Measurements from ENCODE around the gene KRT73. TPM values are rescaled to one million over a fixed set of nuclear protein-coding genes. Genes with fewer than 3 reads are reported as not detected.

KRT73 gene
- total RNA-seq, 1 experiment from 2014 or later, result not detected

DNA sequence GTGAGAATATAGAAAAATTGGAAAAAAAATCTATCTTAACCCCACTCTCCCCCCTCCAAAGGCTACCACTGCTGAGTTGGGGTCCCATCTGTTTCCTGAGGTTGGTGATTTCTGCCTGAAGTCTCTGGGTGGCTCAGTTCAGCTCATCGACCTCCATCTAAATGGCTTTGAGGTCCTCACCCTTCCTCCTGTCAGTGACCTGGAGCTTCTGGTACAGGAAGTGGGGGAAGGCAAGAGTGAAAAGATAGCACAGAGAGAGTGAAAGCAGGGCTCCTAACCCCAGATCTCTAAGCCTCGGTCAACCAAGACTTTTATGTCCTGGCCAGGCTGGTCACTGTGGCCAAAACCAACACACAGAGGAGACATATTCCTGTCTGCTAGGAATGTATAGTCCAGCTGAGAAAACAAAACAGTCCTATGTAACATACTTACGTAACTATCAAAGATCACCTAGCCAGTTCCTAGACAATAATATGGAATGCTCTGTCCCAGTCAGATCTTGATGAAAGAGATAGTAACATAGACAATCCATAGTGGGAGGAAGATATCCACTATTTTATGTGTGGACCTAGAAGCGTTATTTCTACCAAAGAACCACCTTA lies 12.3 kb upstream of the KRT73 start:
- H3K79me1 ChIP-seq (ENCODE audit: insufficient read depth, low read depth, low read length, poor library complexity, severe bottlenecking), result no peaks in the 10 kb centered on the region
- no peak overlapping the region for H2AFZ ChIP-seq (ENCODE audit: low read length)
- no peak overlapping the region for H3K4ac ChIP-seq (ENCODE audit: low read depth, low read length)
- H4K5ac ChIP-seq (ENCODE audit: insufficient read length, low read depth, low read length), result no peak overlapping the region
- H2BK120ac ChIP-seq (ENCODE audit: low read depth, low read length, poor library complexity, severe bottlenecking), result no peak overlapping the region
- no peaks in the 10 kb centered on the region for H3K4me1 ChIP-seq (ENCODE audit: insufficient read depth, low read length)
- no peak overlapping the region for H4K91ac ChIP-seq (ENCODE audit: insufficient read length, low read depth, low read length)
- H3K23ac ChIP-seq (ENCODE audit: insufficient read length, low read depth, low read length), result no peak overlapping the region
- H3K9me3 Mint-ChIP-seq, result no peaks in the 10 kb centered on the region
- H3K27me3 Mint-ChIP-seq (ENCODE audit: low read depth), result peaks cover 15% of the 10 kb centered on the region
- no peaks in the 10 kb centered on the region for H4K20me1 ChIP-seq (ENCODE audit: control insufficient read depth, insufficient read depth, insufficient read length)
- no peaks in the 10 kb centered on the region for H3K9me3 ChIP-seq (ENCODE audit: control insufficient read depth, low read depth, low read length)
- H2AK5ac ChIP-seq (ENCODE audit: insufficient read length, low read length), result no peak overlapping the region
- no peak overlapping the region for H3K14ac ChIP-seq (ENCODE audit: insufficient read depth, low read length)
- DNase-seq, result peak; percentile 9
- H3T11ph ChIP-seq (ENCODE audit: low read length), result no peak overlapping the region
- H3K79me2 ChIP-seq (ENCODE audit: insufficient read depth, low read length), result no peaks in the 10 kb centered on the region
- H3K36me3 Mint-ChIP-seq (ENCODE audit: insufficient read depth in 1 of 3, low read depth in 3 of 3), result no peaks in the 10 kb centered on the region
- H2BK12ac ChIP-seq (ENCODE audit: insufficient read length, low read depth, low read length), result no peak overlapping the region
- no peak for TF ChIP-seq CTCF (conservative IDR thresholded peaks at IDR 0.05)
- H3K56ac ChIP-seq (ENCODE audit: insufficient read length, low read depth, low read length), result no peak overlapping the region
- H3K27ac Mint-ChIP-seq, result no peak overlapping the region
- no peak overlapping the region for H3K9ac ChIP-seq (ENCODE audit: extremely low read depth, insufficient read length, low read length)
- H3K27me3 ChIP-seq (ENCODE audit: insufficient read depth, low read length), result no peaks in the 10 kb centered on the region
- no peak overlapping the region for H3K18ac ChIP-seq (ENCODE audit: insufficient read length, low read depth, low read length)
- no peaks in the 10 kb centered on the region for H3K23me2 ChIP-seq (ENCODE audit: insufficient read length, low read depth, low read length, poor library complexity, severe bottlenecking)
- H3K27ac ChIP-seq (ENCODE audit: insufficient read length, low read depth, low read length), result no peak overlapping the region
- H3K4me2 ChIP-seq (ENCODE audit: insufficient read depth, insufficient read length, low read length), result no peak overlapping the region
- peaks cover 4 to 5% of the 10 kb centered on the region in 2 experiments for H3K4me1 Mint-ChIP-seq
- H4K8ac ChIP-seq (replicated peaks; ENCODE audit: insufficient read length, low read depth, low read length), result no peak overlapping the region
- WGBS (ENCODE audit: extremely low coverage, insufficient read length, low lambda C conversion rate), result no CpG with 5 or more reads among the region's 4 CpGs
- H2BK20ac ChIP-seq (ENCODE audit: low read depth, low read length, poor library complexity, severe bottlenecking), result no peak overlapping the region
- no peak overlapping the region for H3K4me3 Mint-ChIP-seq
- no peak overlapping the region for H2BK5ac ChIP-seq (ENCODE audit: insufficient read length, low read length)
- H2BK15ac ChIP-seq (ENCODE audit: low read depth, low read length), result no peak overlapping the region
